ENCODE results near the gene GPR45. TPM values are rescaled to one million over a fixed set of nuclear protein-coding genes. Genes with fewer than 3 reads are reported as not detected.

The GPR45 gene
- total and polyA plus RNA-seq, 9 of the 15 experiments (the other 6 are each of a cell fraction or from before 2014, with no cell fraction given), result not detected

- TF ChIP-seq ZSCAN32 (CRISPR knock-in tag; IDR thresholded peaks at IDR 0.05), result no peak
- peak; percentile 66; the same call in 1 of the 2 replicates for TF ChIP-seq ARID3A (IDR thresholded peaks at IDR 0.05; ENCODE audit: borderline replicate concordance, low read depth, low read length)
- no peak for TF ChIP-seq SAFB (IDR thresholded peaks at IDR 0.05; ENCODE audit: borderline replicate concordance, low read depth, low read length)
- no peak for TF ChIP-seq NELFE (IDR thresholded peaks at IDR 0.05; ENCODE audit: insufficient read depth, insufficient read length)
- peak; percentile 91 for TF ChIP-seq ATF3 (IDR thresholded peaks at IDR 0.05)
- TF ChIP-seq ATF3 (CRISPR knock-in tag; conservative IDR thresholded peaks at IDR 0.05), result 0 out of 2 replicates have a peak, but pooled peaks have one; percentile 35
- TF ChIP-seq ESRRB (CRISPR knock-in tag; IDR thresholded peaks at IDR 0.05; ENCODE audit: borderline replicate concordance), result no peak
- TF ChIP-seq ZKSCAN1 (IDR thresholded peaks at IDR 0.05; ENCODE audit: low read depth, low read length), result no peak
- TF ChIP-seq TARDBP (IDR thresholded peaks at IDR 0.05), result no peak
- TF ChIP-seq ZBTB9 (CRISPR knock-in tag; IDR thresholded peaks at IDR 0.05), result no peak
- TF ChIP-seq TCF7 (IDR thresholded peaks at IDR 0.05; ENCODE audit: borderline replicate concordance), result no peak
- TF ChIP-seq RBM17 (IDR thresholded peaks at IDR 0.05; ENCODE audit: borderline replicate concordance, low read depth, low read length), result no peak
- no peak for TF ChIP-seq GTF2F1 (IDR thresholded peaks at IDR 0.05; ENCODE audit: low read depth, low read length)
- peak; percentile 77 for TF ChIP-seq SMC3 (conservative IDR thresholded peaks at IDR 0.05; ENCODE audit: insufficient read depth, low read depth, low read length)
- no peak for TF ChIP-seq SPI1 (IDR thresholded peaks at IDR 0.05; ENCODE audit: borderline replicate concordance, low read depth, low read length)
- no peak for TF ChIP-seq HMG20A (CRISPR knock-in tag; conservative IDR thresholded peaks at IDR 0.05)
- no peak for TF ChIP-seq MBD2 (IDR thresholded peaks at IDR 0.05; ENCODE audit: borderline replicate concordance, low read depth)
- no peak for TF ChIP-seq ZNF431 (CRISPR knock-in tag; IDR thresholded peaks at IDR 0.05)
- no peak for TF ChIP-seq EP400 (IDR thresholded peaks at IDR 0.05)
- no peak for TF ChIP-seq RBM22 (IDR thresholded peaks at IDR 0.05; ENCODE audit: low read depth, low read length, poor library complexity, severe bottlenecking)
- TF ChIP-seq ZNF592 (IDR thresholded peaks at IDR 0.05), result no peak
Measured at GRCh38 chr2:105235388-105236059, 6.0 kb upstream of the GPR45 start (continued).

Measured in K562 (cell line).